CD14-positive monocyte (primary cell): ENCODE data around the gene SIPA1L3. TPM values are rescaled to one million over a fixed set of nuclear protein-coding genes. Genes with fewer than 3 reads are reported as not detected.
A peak's percentile ranks its signal among the peaks of the same experiment; 100 is the strongest.

ENCODE experiments used
- DNase-seq, 3 donors: peaks; one replicate each; pipeline ENCODE4 v3.0.0-alpha.2; 2011 to 2022
- H2AFZ ChIP-seq: 2 replicates; pipeline ENCODE4 v1.6.0; 2012; ENCODE audit warnings: mild to moderate bottlenecking, low read depth, low read length, inconsistent platforms; ENCODE audit not compliant: insufficient read depth, poor library complexity, severe bottlenecking
- H3K27ac ChIP-seq, 2 donors: 1 replicate in 1 of 2; 2 replicates in 1 of 2; pipeline ENCODE4 v1.5.1; 2012 to 2013; ENCODE audit warnings: low read length in 2 of 2, control low read depth in 1 of 2, inconsistent platforms in 1 of 2, low read depth in 1 of 2, mild to moderate bottlenecking in 1 of 2
- H3K27me3 ChIP-seq, 2 donors: one replicate each; pipeline versions ENCODE4 v1.6.0 to v1.6.1; 2011 to 2013; ENCODE audit warnings: low read length in 2 of 2; ENCODE audit not compliant: control insufficient read depth in 2 of 2, insufficient read depth in 2 of 2
- H3K36me3 ChIP-seq, 2 donors: replicated peaks in 1 of 2; 1 replicate in 1 of 2; 2 replicates in 1 of 2; pipeline versions ENCODE4 v1.5.1 to v1.6.1; 2012 to 2013; ENCODE audit warnings: low read length in 2 of 2, control low read depth in 1 of 2, inconsistent platforms in 1 of 2, mild to moderate bottlenecking in 1 of 2; ENCODE audit not compliant: insufficient read depth in 2 of 2, control insufficient read depth in 1 of 2
- H3K4me1 ChIP-seq, 2 donors: 1 replicate in 1 of 2; 2 replicates in 1 of 2; pipeline versions ENCODE4 v1.5.1 to v1.6.1; 2012 to 2013; ENCODE audit warnings: low read length in 2 of 2, control low read depth in 1 of 2, inconsistent platforms in 1 of 2, mild to moderate bottlenecking in 1 of 2, moderate library complexity in 1 of 2; ENCODE audit not compliant: insufficient read depth in 2 of 2, control insufficient read depth in 1 of 2
- H3K4me2 ChIP-seq: replicated peaks from 2 replicates; pipeline ENCODE3; 2012; ENCODE audit warnings: low read length, moderate library complexity, mild to moderate bottlenecking; ENCODE audit not compliant: poor library complexity, severe bottlenecking; ENCODE audit errors: extremely low read depth
- H3K4me3 ChIP-seq, 3 experiments: fragments of 200-600 bp in 1 of 3; sonication (generic) in 1 of 3; replicated peaks in 1 of 3; 1 replicate in 2 of 3; 2 replicates in 1 of 3; pipeline ENCODE4 v1.5.1; 2011 to 2013; ENCODE audit warnings: low read length in 3 of 3, mild to moderate bottlenecking in 3 of 3, control low read depth in 2 of 3, low read depth in 2 of 3, inconsistent platforms in 1 of 3, moderate library complexity in 1 of 3
- H3K79me2 ChIP-seq: 2 replicates; pipeline ENCODE4 v1.6.0; 2012; ENCODE audit warnings: mild to moderate bottlenecking, control low read depth, inconsistent platforms, low read length, moderate library complexity; ENCODE audit not compliant: insufficient read depth
- H3K9ac ChIP-seq: 2 replicates; pipeline ENCODE4 v1.6.0; 2017; ENCODE audit warnings: low read length, mild to moderate bottlenecking; ENCODE audit not compliant: insufficient read depth, poor library complexity, severe bottlenecking
- H3K9me3 ChIP-seq, 2 donors: replicated peaks in 1 of 2; 1 replicate in 1 of 2; 2 replicates in 1 of 2; pipeline versions ENCODE4 v1.5.1 to v1.6.1; 2012 to 2013; ENCODE audit warnings: low read length in 2 of 2, control low read depth in 1 of 2; ENCODE audit not compliant: control insufficient read depth in 1 of 2, insufficient read depth in 1 of 2
- H4K20me1 ChIP-seq: 2 replicates; pipeline ENCODE4 v1.6.0; 2012; ENCODE audit warnings: mild to moderate bottlenecking, low read length, control low read depth, moderate library complexity; ENCODE audit not compliant: insufficient read depth
- H3K27ac Mint-ChIP-seq, 7 donors: one replicate each; pipeline ENCODE4 v1.8.0; 2020; ENCODE audit warnings: mild to moderate bottlenecking in 7 of 7, mixed read lengths in 7 of 7, moderate library complexity in 6 of 7, inconsistent platforms in 2 of 7
- H3K27me3 Mint-ChIP-seq, 3 donors: one replicate each; pipeline ENCODE4 v1.8.0; 2021 to 2022; ENCODE audit warnings: low read depth in 3 of 3, mild to moderate bottlenecking in 3 of 3, mixed read lengths in 3 of 3, moderate library complexity in 3 of 3, inconsistent platforms in 1 of 3
- H3K36me3 Mint-ChIP-seq, 2 donors: one replicate each; pipeline ENCODE4 v1.8.0; 2020; ENCODE audit warnings: mixed read lengths in 2 of 2, inconsistent platforms in 1 of 2, mild to moderate bottlenecking in 1 of 2
- H3K4me1 Mint-ChIP-seq: one replicate; pipeline ENCODE4 v1.8.0; 2020; ENCODE audit warnings: mild to moderate bottlenecking, mixed read lengths
- H3K4me3 Mint-ChIP-seq, 2 donors: one replicate each; pipeline ENCODE4 v1.8.0; 2020; ENCODE audit warnings: mild to moderate bottlenecking in 2 of 2, mixed read lengths in 2 of 2, moderate library complexity in 1 of 2
- H3K9me3 Mint-ChIP-seq, 7 donors: one replicate each; pipeline ENCODE4 v1.8.0; 2020 to 2022; ENCODE audit warnings: mixed read lengths in 7 of 7, mild to moderate bottlenecking in 6 of 7, moderate library complexity in 6 of 7, inconsistent platforms in 2 of 7
- CTCF ChIP-seq: fragments of 200-600 bp; IDR thresholded peaks from one replicate; pipeline ENCODE4 v1.8.0; 2022; ENCODE audit warnings: antibody characterized with exemption, mild to moderate bottlenecking
- WGBS: methylation state at CpG from one replicate; pipeline ENCODE4 v1.1.5; 2013; ENCODE audit warnings: missing lambda C conversion rate; ENCODE audit not compliant: insufficient coverage; 5-methylcytosine and 5-hydroxymethylcytosine counted together
- intact Hi-C, 2 donors: fragments of 100-400 bp; cut with micrococcal nuclease; formaldehyde crosslinking; loops; one replicate each; pipeline versions ENCODE4 v1.15.0 to v1.15.1; 2023
- polyA plus RNA-seq, 3 donors: library from polyadenylated mRNA; depleted of rRNA in 1 of 3; unstranded in 2 of 3; stranded (reverse) in 1 of 3; fragments of 300-500 nt in 2 of 3; fragments of >200 nt in 1 of 3; fragmentation: Illumina TruSeq in 2 of 3; gene quantifications; 1 replicate in 2 of 3; 2 replicates in 1 of 3; pipeline ENCODE4 v1.2.3, GENCODE V29; 2012 to 2021

The SIPA1L3 gene
- polyA plus RNA-seq, 3 donors, result 0.55 to 4.5 (median 0.99) TPM

DNA sequence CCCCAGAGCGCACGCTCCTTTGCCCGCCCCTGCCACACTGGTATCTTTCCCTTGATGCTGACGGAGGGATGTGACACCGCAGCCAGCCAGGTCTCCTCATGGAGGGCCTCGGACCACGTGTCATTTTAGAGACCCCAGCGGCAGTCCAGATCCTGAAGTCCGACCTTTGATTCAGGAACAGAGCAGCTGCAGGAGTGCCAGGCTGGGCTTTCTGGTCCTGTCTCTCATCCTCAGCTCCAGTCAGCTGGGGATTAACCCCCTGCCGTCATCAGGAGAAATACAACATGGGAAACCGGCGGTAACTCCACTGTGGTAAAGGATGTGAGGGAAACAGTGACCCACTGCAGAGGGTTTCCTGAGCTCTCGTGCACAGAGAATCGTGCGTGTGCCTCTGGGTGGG is 140.6 kb downstream of the SIPA1L3 start:
- H3K4me1 ChIP-seq, result peaks cover 32 to 35% of the 10 kb centered on the region in 2 donors

GRCh38 chr19:38049105-38049649 is 142.2 kb downstream of the SIPA1L3 start:
- Histone ChIP-seq H3K4me3 (peak overlapping the region; percentile 31 to 64 (median 33)), H3K27ac (peak overlapping the region; percentile 87 to 92), H3K9me3 (no peaks in the 10 kb centered on the region), H3K9ac (peak overlapping the region; percentile 69), H4K20me1 (no peaks in the 10 kb centered on the region), H3K27me3 (no peaks in the 10 kb centered on the region), H3K79me2 (peaks cover 5% of the 10 kb centered on the region), H3K4me2 (peak overlapping the region; percentile 59), H2AFZ (peak overlapping the region; percentile 75), H3K36me3 (no peaks in the 10 kb centered on the region), H3K4me1 (peaks cover 32 to 35% of the 10 kb centered on the region in 2 donors)
- 3% methylated on average over 7 of the region's 10 CpGs for WGBS
- H3K36me3 Mint-ChIP-seq, result peaks cover 3 to 11% of the 10 kb centered on the region in 2 donors
- intact Hi-C loops, result loop anchor here in 1 of 2 donors (5.0 to 10.0 kb wide), 2 partner anchors 47 to 144 kb away; partner anchors contain the start of genes SIPA1L3 and WDR87
- H3K4me1 Mint-ChIP-seq, result peaks cover 43% of the 10 kb centered on the region
- TF ChIP-seq CTCF, result no peak
- H3K27me3 Mint-ChIP-seq, result peaks cover 0 to 5% (median 0%) of the 10 kb centered on the region in 3 donors
- peak overlapping the region; percentile 99 to 100 (median 99) for H3K27ac Mint-ChIP-seq
- peak; percentile 79 to 89 (median 80) for DNase-seq
- H3K9me3 Mint-ChIP-seq, result no peaks in the 10 kb centered on the region
- H3K4me3 Mint-ChIP-seq, result peak overlapping the region; percentile 78 to 87

More for the DNA sequence above, 140.6 kb downstream of the SIPA1L3 start:
- Histone ChIP-seq H3K27ac (peak overlapping the region; percentile 87 to 92), H3K27me3 (no peaks in the 10 kb centered on the region), H3K4me3 (no peak overlapping the region), H4K20me1 (no peaks in the 10 kb centered on the region), H3K79me2 (peaks cover 5% of the 10 kb centered on the region), H3K9me3 (no peaks in the 10 kb centered on the region), H3K4me2 (peak overlapping the region; percentile 59), H2AFZ (no peak overlapping the region), H3K36me3 (no peaks in the 10 kb centered on the region), H3K9ac (no peak overlapping the region)
- no peak for DNase-seq
- peak overlapping the region; percentile 99 to 100 (median 99) for H3K27ac Mint-ChIP-seq
- no peak for TF ChIP-seq CTCF
- H3K36me3 Mint-ChIP-seq, result peaks cover 3 to 11% of the 10 kb centered on the region in 2 donors
- 69% methylated on average over 10 of the region's 15 CpGs for WGBS
- H3K4me3 Mint-ChIP-seq, result no peak overlapping the region
- peaks cover 0 to 5% (median 0%) of the 10 kb centered on the region in 3 donors for H3K27me3 Mint-ChIP-seq
- intact Hi-C loops, result loop anchor here in 1 of 2 donors (5.0 to 10.0 kb wide), 2 partner anchors 45 to 143 kb away; partner anchors contain the start of genes SIPA1L3 and WDR87
- no peaks in the 10 kb centered on the region for H3K9me3 Mint-ChIP-seq
- H3K4me1 Mint-ChIP-seq, result peaks cover 43% of the 10 kb centered on the region
